Measurements from ENCODE around the gene PKNOX2.
"Not testable (repeated sequence)": the region's sequence is repeated elsewhere in the genome, so short reads cannot be mapped to it uniquely, and the experiment has no call there.

PKNOX2 gene

DNA sequence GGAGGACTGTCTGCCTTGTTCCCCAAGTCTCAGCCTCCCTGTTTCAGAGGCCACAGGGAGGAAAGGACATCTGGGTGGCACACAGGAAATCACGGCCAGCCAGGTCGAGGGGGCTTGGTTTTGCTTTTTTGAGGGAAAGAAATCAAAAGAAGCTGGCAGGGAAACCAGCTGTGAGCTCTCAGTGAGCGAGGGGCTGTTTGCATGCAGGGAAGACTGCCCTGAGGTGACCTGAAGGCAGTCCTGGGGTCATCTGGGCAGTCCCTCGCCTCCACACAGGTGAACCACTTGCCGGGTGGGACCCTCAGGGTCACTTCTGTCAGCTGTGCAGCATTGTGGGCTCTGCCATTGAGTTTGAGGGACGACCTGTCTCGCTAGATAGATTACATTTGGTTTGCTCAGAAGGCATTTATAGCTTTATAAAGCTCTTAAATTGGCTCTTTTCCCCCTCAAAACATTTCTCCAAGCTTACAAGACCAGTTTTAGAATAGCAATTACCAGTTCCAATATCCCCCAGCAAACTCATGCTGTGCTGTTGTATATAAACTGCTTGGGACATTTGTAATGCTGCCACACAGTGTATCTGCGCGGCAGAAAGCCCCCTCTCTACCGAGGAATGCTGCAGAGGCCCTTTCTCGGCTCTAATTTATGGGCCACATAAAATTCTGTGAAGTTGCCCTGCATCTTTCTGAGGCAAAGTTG lies 28.3 kb downstream of the PKNOX2 start:
- DNase-seq (ENCODE audit: low read depth): no peak
- H3K4me3 ChIP-seq (ENCODE audit: low read depth, low read length): no peak overlapping the region

- no peak for DNase-seq (ENCODE audit: low read depth)
- H3K4me3 ChIP-seq (ENCODE audit: low read depth, low read length): no peak overlapping the region
Observed at GRCh38 chr11:125193416-125193726, 28.8 kb downstream of the PKNOX2 start.

DNA sequence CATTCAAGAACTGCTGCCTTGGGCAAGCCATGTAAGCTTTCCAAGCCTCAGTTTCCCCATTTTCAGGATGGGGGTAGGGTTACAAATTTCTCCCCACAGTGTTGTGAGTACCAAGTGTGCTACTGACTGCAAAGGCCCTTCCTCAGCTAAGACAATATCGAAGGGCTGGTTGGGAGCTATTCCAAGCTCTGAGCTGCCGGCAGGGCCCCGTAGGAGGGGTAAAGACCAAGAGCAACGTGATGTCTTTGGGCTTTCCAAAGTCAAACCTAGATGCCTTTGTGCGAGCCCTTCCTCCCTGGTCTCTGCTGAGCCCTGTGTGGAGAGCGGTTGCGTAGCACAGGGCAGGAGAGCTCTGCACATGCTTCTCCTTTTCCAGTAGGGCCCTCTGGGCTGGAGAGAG lies 29.3 kb downstream of the PKNOX2 start:
- DNase-seq (ENCODE audit: low read depth): no peak
- H3K4me3 ChIP-seq (ENCODE audit: low read depth, low read length): no peak overlapping the region

DNA sequence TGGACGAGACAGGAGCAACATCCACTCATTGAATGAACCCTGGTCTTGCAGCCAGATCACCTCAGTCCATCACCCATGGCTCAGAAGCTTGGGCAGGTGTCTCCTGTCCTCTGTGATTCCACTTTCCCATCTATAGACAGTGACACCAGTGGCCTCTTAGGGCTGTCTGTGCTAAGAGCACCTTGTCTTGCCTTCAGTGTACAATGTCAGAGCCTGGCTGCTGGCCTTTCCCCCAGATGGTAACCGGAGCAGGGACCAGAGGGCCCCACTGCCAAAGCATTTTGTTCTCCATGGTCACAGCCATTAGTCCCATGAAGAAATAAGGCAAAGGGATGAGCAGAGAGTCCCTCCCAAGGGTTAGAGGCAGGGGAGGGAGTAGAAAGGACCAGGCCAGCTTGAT lies 35.4 kb downstream of the PKNOX2 start:
- H3K4me3 ChIP-seq (ENCODE audit: low read depth, low read length): no peak overlapping the region
- no peak for DNase-seq (ENCODE audit: low read depth)

DNA sequence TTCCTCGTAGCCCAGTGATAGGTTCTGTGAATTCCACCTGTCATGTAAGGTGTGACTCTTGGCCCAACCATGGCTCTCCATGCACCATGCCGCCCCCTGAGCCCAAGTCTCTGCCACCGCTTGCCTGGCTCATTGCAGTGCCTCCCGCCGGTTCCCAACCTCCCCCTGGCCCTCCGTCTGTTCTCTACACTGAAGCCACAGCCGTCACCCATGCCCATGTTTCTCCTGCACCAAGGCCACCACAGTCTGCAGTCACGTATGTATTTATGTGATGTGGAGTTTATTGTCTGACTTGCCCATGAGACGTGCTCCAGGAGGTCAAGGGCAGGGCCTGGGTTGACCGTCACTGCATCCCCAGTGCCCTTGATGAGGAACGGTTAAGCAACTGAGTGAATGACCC lies 35.9 kb downstream of the PKNOX2 start:
- no peak for DNase-seq (ENCODE audit: low read depth)
- no peak overlapping the region for H3K4me3 ChIP-seq (ENCODE audit: low read depth, low read length)

- no peak for DNase-seq (ENCODE audit: low read depth)
Observed at GRCh38 chr11:125201525-125202141, 37.1 kb downstream of the PKNOX2 start.

GRCh38 chr11:125202362-125202880 lies 37.9 kb downstream of the PKNOX2 start:
- no peak overlapping the region for H3K4me3 ChIP-seq (ENCODE audit: low read depth, low read length)
- DNase-seq (ENCODE audit: low read depth): no peak

More at GRCh38 chr11:125201525-125202141, 37.1 kb downstream of the PKNOX2 start:
- no peak overlapping the region for H3K4me3 ChIP-seq (ENCODE audit: low read depth, low read length)

DNA sequence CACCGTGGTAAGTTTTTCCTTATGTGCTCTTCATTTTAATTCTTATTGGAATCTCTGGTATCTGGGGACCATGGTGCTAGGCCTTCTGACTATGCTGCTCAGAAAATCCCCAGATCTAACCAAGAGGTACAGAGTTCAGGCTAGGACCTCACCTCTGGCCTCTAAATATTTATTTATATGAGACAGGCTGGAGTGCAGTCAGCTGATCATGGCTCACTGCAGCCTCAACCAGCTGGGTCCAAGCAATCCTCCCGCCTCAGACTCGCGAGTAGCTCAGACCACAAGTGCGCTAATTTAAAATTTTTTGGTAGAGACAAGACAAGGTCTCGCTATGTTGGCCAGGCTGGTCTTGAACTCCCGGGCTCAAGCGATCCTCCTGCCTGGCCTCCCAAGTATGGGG lies 38.4 kb downstream of the PKNOX2 start:
- no peak overlapping the region for H3K4me3 ChIP-seq (ENCODE audit: low read depth, low read length)
- DNase-seq (ENCODE audit: low read depth): no peak

- H3K4me3 ChIP-seq (ENCODE audit: low read depth, low read length): no peak overlapping the region
- peak; percentile 68 for DNase-seq (ENCODE audit: low read depth)
Observed at GRCh38 chr11:125207866-125208425, 43.4 kb downstream of the PKNOX2 start.

DNA sequence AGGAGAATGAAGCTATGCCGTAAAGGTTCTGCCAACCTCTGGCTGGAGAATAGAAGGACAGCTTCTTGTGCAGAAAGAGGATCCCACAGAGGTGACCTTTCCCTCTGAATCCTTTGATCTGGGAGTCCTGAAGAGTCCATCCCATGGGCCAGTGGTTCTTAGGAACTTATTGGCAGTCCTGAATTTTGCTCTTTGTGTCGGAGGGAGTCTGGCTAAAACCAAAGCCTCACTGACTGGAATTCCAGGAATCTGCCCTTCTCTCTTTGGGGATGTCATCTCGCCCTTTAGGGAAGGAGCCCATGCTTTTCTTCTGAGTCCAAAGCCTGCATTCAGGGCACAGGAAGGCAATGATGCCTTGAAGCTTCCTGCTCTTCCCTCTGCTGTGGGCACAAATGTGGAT lies 45.5 kb downstream of the PKNOX2 start:
- DNase-seq (ENCODE audit: low read depth): no peak

DNA sequence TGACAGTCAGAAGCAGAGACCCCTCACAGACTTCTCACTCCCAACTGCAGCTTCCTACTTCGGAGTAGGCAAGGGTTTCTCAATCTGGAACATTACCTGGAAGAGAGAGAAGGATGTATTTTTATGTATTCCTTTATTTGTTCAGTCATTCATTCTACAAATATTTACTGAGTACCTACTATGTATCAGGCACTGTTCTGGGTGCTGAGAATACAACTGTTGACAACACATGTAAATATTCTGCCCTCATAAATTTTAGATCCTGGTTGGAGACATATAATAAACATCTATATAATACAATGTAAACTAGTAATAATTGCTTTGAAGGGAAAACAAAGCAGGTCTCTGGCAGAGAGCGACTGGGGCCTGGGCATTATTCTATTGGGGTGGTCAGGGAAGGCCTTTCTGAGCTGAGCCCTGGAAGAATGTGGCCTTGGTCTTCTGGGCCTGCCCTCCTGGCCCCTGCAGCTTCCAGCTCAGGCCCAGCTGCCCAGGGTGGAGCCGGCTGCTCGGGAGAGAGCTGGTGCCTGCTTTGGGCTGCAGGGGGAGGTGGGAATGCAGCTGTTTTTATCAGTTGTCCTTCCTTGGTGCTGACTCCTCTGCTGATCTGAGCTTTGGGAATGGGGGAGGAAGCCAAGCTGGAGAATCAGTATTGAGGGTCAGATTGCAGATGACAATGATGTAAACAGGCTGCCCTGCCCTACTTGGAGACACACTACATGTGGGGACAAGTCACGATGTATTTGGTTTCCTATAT lies 46.8 kb downstream of the PKNOX2 start:
- peak; percentile 31 for DNase-seq (ENCODE audit: low read depth)
- no peak overlapping the region for H3K4me3 ChIP-seq (ENCODE audit: low read depth, low read length)

More for the DNA sequence above, 45.5 kb downstream of the PKNOX2 start:
- no peak overlapping the region for H3K4me3 ChIP-seq (ENCODE audit: low read depth, low read length)

GRCh38 chr11:125211948-125212340 lies 47.4 kb downstream of the PKNOX2 start:
- DNase-seq (ENCODE audit: low read depth): no peak
- H3K4me3 ChIP-seq (ENCODE audit: low read depth, low read length): no peak overlapping the region

DNA sequence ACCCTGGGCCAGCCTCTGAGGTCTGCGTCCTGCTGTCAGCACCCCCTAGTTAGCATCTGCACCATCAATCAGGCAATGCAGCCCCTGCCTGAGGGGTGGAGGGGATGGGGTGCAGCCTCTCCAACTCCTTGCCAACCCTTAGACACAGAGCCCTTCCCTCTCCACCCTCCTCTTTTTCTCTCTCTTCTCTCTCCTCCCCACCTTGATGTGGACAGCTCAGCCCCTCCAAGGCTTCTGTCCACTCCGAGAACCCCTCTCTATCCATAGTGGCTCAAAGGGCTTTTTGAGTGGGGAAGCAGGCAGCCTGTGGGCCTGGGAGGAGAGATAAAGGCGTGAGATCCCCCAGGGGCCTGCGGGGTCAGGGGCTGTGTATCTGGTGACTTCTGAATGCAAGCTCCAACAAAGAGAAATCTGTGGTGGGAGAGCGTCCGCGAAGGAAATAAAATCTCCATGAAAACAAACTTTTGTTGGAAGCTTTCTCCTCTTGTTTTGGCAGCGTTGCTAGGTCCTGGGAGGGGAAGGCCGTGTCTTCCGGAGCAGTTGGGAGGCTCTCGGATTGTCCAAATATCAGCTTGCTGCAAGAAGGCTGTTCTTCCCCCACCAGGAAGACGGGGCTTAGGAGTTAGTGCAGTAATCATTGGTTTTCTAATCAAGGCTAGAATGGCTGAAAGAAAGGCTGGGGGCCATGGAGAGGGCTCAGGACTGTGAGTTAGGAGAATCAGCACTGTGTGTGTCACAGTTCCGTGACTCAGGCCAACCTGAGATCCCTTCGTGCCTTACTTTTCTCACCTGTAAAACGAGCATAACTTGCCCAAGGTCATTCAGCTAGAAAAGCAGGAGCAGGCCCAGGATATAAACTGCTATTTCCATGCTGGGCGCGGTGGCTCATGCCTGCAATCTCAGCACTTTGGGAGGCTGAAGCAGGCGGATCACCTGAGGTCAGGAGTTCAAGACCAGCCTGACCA lies 50.3 kb downstream of the PKNOX2 start:
- H3K4me3 ChIP-seq (ENCODE audit: low read depth, low read length): no peak overlapping the region
- no peak for DNase-seq (ENCODE audit: low read depth)

- no peak overlapping the region for H3K4me3 ChIP-seq (ENCODE audit: low read depth, low read length)
- peak; percentile 27 for DNase-seq (ENCODE audit: low read depth)
Observed at GRCh38 chr11:125215976-125216375, 51.4 kb downstream of the PKNOX2 start.

- no peak for DNase-seq (ENCODE audit: low read depth)
- no peak overlapping the region for H3K4me3 ChIP-seq (ENCODE audit: low read depth, low read length)
Observed at GRCh38 chr11:125218336-125218735, 53.8 kb downstream of the PKNOX2 start.

GRCh38 chr11:125221461-125221860 lies 56.9 kb downstream of the PKNOX2 start:
- no peak overlapping the region for H3K4me3 ChIP-seq (ENCODE audit: low read depth, low read length)
- no peak for DNase-seq (ENCODE audit: low read depth)

DNA sequence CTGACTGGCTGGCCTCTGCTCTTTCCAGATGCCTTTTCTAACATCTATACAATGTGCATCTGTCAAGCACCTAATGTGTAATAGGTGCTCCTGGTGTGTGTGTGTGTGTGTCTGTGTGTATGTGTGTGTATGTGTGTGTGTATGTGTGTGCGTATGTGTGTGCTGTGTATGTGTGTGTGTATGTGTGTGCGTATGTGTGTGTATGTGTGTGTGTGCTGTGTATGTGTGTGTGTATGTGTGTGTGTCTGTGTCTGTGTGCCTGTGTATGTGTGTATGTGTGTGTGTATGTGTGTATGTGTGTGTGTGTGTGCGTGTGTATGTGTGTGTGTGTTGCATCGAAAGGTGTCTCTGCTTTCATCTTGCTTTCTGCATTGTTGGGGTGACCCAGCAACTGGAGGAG lies 57.9 kb downstream of the PKNOX2 start:
- H3K4me3 ChIP-seq (ENCODE audit: low read depth, low read length): no peak overlapping the region
- DNase-seq (ENCODE audit: low read depth): no peak

- not testable (repeated sequence) for DNase-seq (ENCODE audit: low read depth); H3K4me3 ChIP-seq (ENCODE audit: low read depth, low read length)
Observed at GRCh38 chr11:125223161-125223560, 58.6 kb downstream of the PKNOX2 start.

- DNase-seq (ENCODE audit: low read depth): no peak
- no peak overlapping the region for H3K4me3 ChIP-seq (ENCODE audit: low read depth, low read length)
Observed at GRCh38 chr11:125223901-125224361, 59.4 kb downstream of the PKNOX2 start.
